Right cardiac atrium (tissue), 5 donors: ENCODE measurements around the gene COG2. TPM values are rescaled to one million over a fixed set of nuclear protein-coding genes. Genes with fewer than 3 reads are reported as not detected.
"Not testable (repeated sequence)": the region's sequence is repeated elsewhere in the genome, so short reads cannot be mapped to it uniquely, and the experiment has no call there.

Source experiments
- ATAC-seq, 2 donors: fragments of 200-7000 bp; cut with Tn5 transposase; one replicate each; pipeline versions ENCODE4 v1.8.0 to v1.9.1; 2020; ENCODE audit warnings: moderate library complexity in 2 of 2, mild to moderate bottlenecking in 1 of 2
- DNase-seq, 3 donors: peaks; one replicate each; pipeline ENCODE4 v3.0.0-alpha.2; 2020
- H3K27ac ChIP-seq: one replicate; pipeline ENCODE4 v1.5.1; 2013; ENCODE audit warnings: mild to moderate bottlenecking, low read length, control low read depth, moderate library complexity
- H3K27me3 ChIP-seq: one replicate; pipeline ENCODE4 v1.6.1; 2013; ENCODE audit not compliant: control insufficient read depth, insufficient read depth
- H3K4me1 ChIP-seq: one replicate; pipeline ENCODE4 v1.6.1; 2013; ENCODE audit warnings: low read length; ENCODE audit not compliant: control insufficient read depth, insufficient read depth
- H3K4me3 ChIP-seq: one replicate; pipeline ENCODE4 v1.5.1; 2013; ENCODE audit warnings: low read length, control low read depth
- H3K9me3 ChIP-seq: one replicate; pipeline ENCODE4 v1.6.1; 2013; ENCODE audit warnings: low read length; ENCODE audit not compliant: control insufficient read depth
- WGBS: extraction: QIAGEN DNeasy Blood & Tissue Kit; methylation state at CpG from one replicate; pipeline ENCODE4 v1.1.7; 2013; 5-methylcytosine and 5-hydroxymethylcytosine counted together
- intact Hi-C, 4 donors: fragments of 100-400 bp; cut with DNase I; formaldehyde crosslinking; loops; one replicate each; pipeline versions ENCODE4 v1.11.0 to v1.14.0; 2022 to 2023
- long read RNA-seq, 4 donors: library from polyadenylated mRNA; unstranded; transcript quantifications; one replicate each; pipeline ENCODE4 v2.0.0, GENCODE V29; 2020 to 2021
- polyA plus RNA-seq: library from polyadenylated mRNA; stranded (reverse); fragments of 200-250 nt; gene quantifications from one replicate; pipeline ENCODE4 v1.2.3, GENCODE V29; 2013
- total RNA-seq, 4 donors: library from RNA; stranded (reverse); fragmentation: NEBNext Ultra II Directional; extraction: Animal tissue kit (Norgen Biotek cat#: 25700); gene quantifications; one replicate each; pipeline ENCODE4 v1.2.1, GENCODE V29; 2021
- donor health status: healthy with polysubstance abuse.
- donor health status: DM: no; HTN: yes; CAD: no.
- donor health status: DM: no; HTN: no; CAD: no.
- donor health status: DM: no; HTN: yes; CAD: no; lungs with severe emphysema.
- donor health status: DM: yes; HTN: yes; CAD: no.

Gene COG2
- 10 to 100 TPM; 27.6 to 43.9 (median 41.2) TPM for total RNA-seq
- 19.4 TPM for polyA plus RNA-seq
- long read RNA-seq, donor 1, transcript COG2-202 (18 exons, 2,921 nt) = major isoform, 104 of 122 reads
- long read RNA-seq, donor 1, transcript COG2-201 (18 exons, 2,843 nt) = minor isoform, 5 of 122 reads
- long read RNA-seq, donor 1, partial matches to known transcripts = 5 of 122 reads
- long read RNA-seq, donor 1, other reads (novel, unspliced or antisense) = 7 of 122 reads
- long read RNA-seq, donor 2, transcript COG2-202 (18 exons, 2,921 nt) = major isoform, 37 of 43 reads
- long read RNA-seq, donor 2, partial matches to known transcripts = 2 of 43 reads
- long read RNA-seq, donor 2, other reads (novel, unspliced or antisense) = 2 of 43 reads
- long read RNA-seq, donor 3, transcript COG2-201 (18 exons, 2,843 nt) = minor isoform, 8 of 212 reads
- long read RNA-seq, donor 3, transcript COG2-202 (18 exons, 2,921 nt) = major isoform, 178 of 212 reads
- long read RNA-seq, donor 3, partial matches to known transcripts = 5 of 212 reads
- long read RNA-seq, donor 3, other reads (novel, unspliced or antisense) = 21 of 212 reads
- long read RNA-seq, donor 4, transcript COG2-202 (18 exons, 2,921 nt) = major isoform, 26 of 39 reads
- long read RNA-seq, donor 4, partial matches to known transcripts = 1 of 39 reads
- long read RNA-seq, donor 4, other reads (novel, unspliced or antisense) = 8 of 39 reads

GRCh38 chr1:230642263-230642959, at the start of gene COG2:
Gene COG2, plus strand, starts transcription at chr1:230642481. Its CDS starts 126 bp downstream, at chr1:230642607.
- Histone ChIP-seq H3K27ac (peak within 1 kb of the TSS; percentile 78), H3K4me1 (peaks cover 6% of the 10 kb centered on the region), H3K27me3 (no peaks in the 10 kb centered on the region), H3K9me3 (no peaks in the 10 kb centered on the region), H3K4me3 (peak within 1 kb of the TSS; percentile 70)
- intact Hi-C loops = loop anchor here in 2 of 4 donors (2.0 to 10.0 kb wide), 2 partner anchors 132 kb away; no protein-coding TSS in a partner anchor
- ATAC-seq (peak; percentile 99), DNase-seq (peak; percentile 95 to 99 (median 98))
- under 1% methylated on average over 62 of the region's 62 CpGs for WGBS

- ATAC-seq = no peak
- Histone ChIP-seq H3K27me3 (no peaks in the 10 kb centered on the region), H3K9me3 (no peaks in the 10 kb centered on the region), H3K27ac (no peak overlapping the region), H3K4me1 (no peaks in the 10 kb centered on the region), H3K4me3 (no peak overlapping the region)
- WGBS = 45% methylated on average over 2 of the region's 2 CpGs
- DNase-seq = no peak
- intact Hi-C loops = loop anchor here in 1 of 4 donors (10.0 kb wide), 1 partner anchor 598 kb away; no protein-coding TSS in a partner anchor
These were observed 49.4 kb upstream of the COG2 start for GRCh38 chr1:230592848-230593414.

GRCh38 chr1:230594214-230594773, 48.0 kb upstream of the COG2 start:
- intact Hi-C loops = loop anchor here in 1 of 4 donors (10.0 kb wide), 1 partner anchor 599 kb away; no protein-coding TSS in a partner anchor
- WGBS = 83% methylated on average over 1 of the region's 1 CpG
- Histone ChIP-seq H3K27me3 (no peaks in the 10 kb centered on the region), H3K27ac (no peak overlapping the region), H3K9me3 (no peaks in the 10 kb centered on the region), H3K4me1 (no peaks in the 10 kb centered on the region), H3K4me3 (no peak overlapping the region)
- ATAC-seq (no peak), DNase-seq (no peak)

- Histone ChIP-seq H3K9me3 (no peaks in the 10 kb centered on the region), H3K4me3 (no peak overlapping the region), H3K4me1 (no peaks in the 10 kb centered on the region), H3K27ac (no peak overlapping the region), H3K27me3 (no peaks in the 10 kb centered on the region)
- intact Hi-C loops = loop anchor here in 1 of 4 donors (10.0 kb wide), 1 partner anchor 600 kb away; no protein-coding TSS in a partner anchor
- 61% methylated on average over 2 of the region's 2 CpGs for WGBS
- ATAC-seq = no peak
- DNase-seq = no peak
These were observed 47.1 kb upstream of the COG2 start for GRCh38 chr1:230595181-230595580.

GRCh38 chr1:230596306-230596705, 46.0 kb upstream of the COG2 start:
- 49% methylated on average over 2 of the region's 2 CpGs for WGBS
- intact Hi-C loops = loop anchor here in 1 of 4 donors (10.0 kb wide), 1 partner anchor 602 kb away; no protein-coding TSS in a partner anchor

GRCh38 chr1:230598745-230599144, 43.5 kb upstream of the COG2 start:
- Histone ChIP-seq H3K27ac (no peak overlapping the region), H3K9me3 (no peaks in the 10 kb centered on the region), H3K27me3 (no peaks in the 10 kb centered on the region), H3K4me1 (no peaks in the 10 kb centered on the region), H3K4me3 (no peak overlapping the region)
- ATAC-seq = no peak
- no peak for DNase-seq
- intact Hi-C loops = loop anchor here in 1 of 4 donors (10.0 kb wide), 1 partner anchor 604 kb away; no protein-coding TSS in a partner anchor

More at GRCh38 chr1:230596306-230596705, 46.0 kb upstream of the COG2 start:
- Histone ChIP-seq H3K27ac (no peak overlapping the region), H3K9me3 (no peaks in the 10 kb centered on the region), H3K4me1 (no peaks in the 10 kb centered on the region), H3K4me3 (no peak overlapping the region), H3K27me3 (no peaks in the 10 kb centered on the region)
- ATAC-seq (no peak), DNase-seq (no peak)

GRCh38 chr1:230599926-230600656, 42.2 kb upstream of the COG2 start:
- DNase-seq (no peak), ATAC-seq (no peak)
- WGBS = 78% methylated on average over 4 of the region's 4 CpGs
- Histone ChIP-seq H3K4me1 (no peaks in the 10 kb centered on the region), H3K9me3 (no peaks in the 10 kb centered on the region), H3K4me3 (no peak overlapping the region), H3K27me3 (no peaks in the 10 kb centered on the region), H3K27ac (no peak overlapping the region)
- intact Hi-C loops = loop anchor here in 1 of 4 donors (10.0 kb wide), 1 partner anchor 605 kb away; no protein-coding TSS in a partner anchor

GRCh38 chr1:230600657-230601400, 41.5 kb upstream of the COG2 start:
- intact Hi-C loops, DNase-seq, H3K9me3 ChIP-seq, H3K4me1 ChIP-seq, H3K4me3 ChIP-seq, ATAC-seq, H3K27me3 ChIP-seq, H3K27ac ChIP-seq: not testable (repeated sequence)
- WGBS = 90% methylated on average over 2 of the region's 2 CpGs

- ATAC-seq = no peak
- Histone ChIP-seq H3K4me1 (no peaks in the 10 kb centered on the region), H3K27ac (no peak overlapping the region), H3K9me3 (no peaks in the 10 kb centered on the region), H3K27me3 (no peaks in the 10 kb centered on the region), H3K4me3 (no peak overlapping the region)
- DNase-seq = no peak
- intact Hi-C loops = no loop called here
- 54% methylated on average over 2 of the region's 2 CpGs for WGBS
These were observed 33.1 kb upstream of the COG2 start for GRCh38 chr1:230609208-230609607.
